UCSD-AML1 (cell line): Measurements from ENCODE around the gene TPO.
"Not testable (repeated sequence)": the region's sequence is repeated elsewhere in the genome, so short reads cannot be mapped to it uniquely, and the experiment has no call there.

Source experiments
- DNase-seq: peaks from one replicate; lab custom pipeline; 2025; ENCODE audit not compliant: unreplicated experiment; lab: John Stamatoyannopoulos, UW

Gene TPO

DNA sequence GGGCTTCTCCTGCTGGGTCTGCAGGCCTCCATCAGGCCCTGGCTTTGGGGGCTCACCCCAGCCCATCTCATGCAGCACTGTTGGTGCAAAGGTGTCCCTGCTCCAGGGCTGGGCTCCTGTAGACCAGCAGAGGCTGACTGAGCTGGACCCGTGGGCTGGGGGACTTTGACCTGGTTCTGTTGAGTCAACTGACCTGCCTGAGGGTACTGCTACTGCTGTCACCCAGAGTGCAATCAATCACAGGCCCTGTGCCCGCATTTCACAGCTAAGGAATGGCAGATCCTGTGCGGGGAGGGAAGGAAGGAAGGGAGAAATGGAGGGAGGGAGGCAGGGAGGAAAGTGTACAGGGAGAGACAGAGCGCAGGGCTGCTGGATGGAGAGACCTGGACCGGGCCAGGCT lies 136.8 kb downstream of the TPO start:
- DNase-seq: no peak

DNA sequence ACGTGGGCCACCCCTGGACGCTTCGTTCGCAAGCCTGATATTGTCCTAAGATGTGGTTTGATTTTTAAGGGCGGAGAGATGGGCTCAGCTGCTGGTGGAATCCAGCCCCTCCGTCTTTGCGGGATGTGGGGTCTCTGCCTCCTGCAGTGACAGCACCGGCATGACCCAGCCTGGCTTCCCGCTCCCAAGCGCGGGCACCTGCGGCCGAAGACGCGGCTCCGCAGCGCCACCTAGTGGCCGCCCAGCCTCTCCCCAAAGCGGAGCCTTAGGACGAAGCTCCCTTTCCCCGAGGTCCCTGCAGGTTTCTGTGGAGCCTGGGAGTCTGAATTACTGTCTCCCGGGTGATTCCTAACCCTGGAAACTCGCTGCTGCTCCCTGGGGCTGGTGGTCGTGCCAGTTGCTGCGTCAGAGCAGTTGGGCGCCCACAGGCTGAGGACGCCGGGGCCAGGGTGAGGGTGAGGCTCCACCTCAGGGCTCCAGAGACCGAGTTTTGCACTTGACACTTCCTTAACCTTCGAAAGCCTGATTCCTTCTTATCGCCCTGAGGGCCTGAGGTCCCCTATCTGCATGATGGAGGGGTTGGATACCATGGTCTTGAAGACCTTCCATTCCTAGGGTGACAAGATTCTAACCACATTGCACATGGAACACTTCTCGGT lies 137.5 kb downstream of the TPO start:
- DNase-seq: peak; percentile 49

DNA sequence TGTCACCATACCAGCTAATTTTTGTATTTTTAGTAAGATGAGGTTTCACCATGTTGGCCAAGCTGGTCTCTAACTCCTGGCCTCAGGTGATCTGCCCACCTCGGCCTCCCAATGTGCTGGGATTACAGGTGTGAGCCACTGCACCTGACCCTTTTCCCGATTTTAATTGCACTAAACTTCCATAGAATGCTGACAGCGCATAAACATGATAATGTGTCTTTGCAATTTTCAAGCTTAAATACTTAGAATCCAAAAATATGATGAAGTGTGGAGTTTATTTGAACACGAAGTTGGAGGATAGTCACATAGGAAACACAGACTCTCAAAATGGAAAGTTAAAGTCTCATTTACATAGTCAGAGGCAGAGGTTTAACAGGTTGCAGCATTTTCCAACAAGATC lies 138.6 kb downstream of the TPO start:
- no peak for DNase-seq

DNA sequence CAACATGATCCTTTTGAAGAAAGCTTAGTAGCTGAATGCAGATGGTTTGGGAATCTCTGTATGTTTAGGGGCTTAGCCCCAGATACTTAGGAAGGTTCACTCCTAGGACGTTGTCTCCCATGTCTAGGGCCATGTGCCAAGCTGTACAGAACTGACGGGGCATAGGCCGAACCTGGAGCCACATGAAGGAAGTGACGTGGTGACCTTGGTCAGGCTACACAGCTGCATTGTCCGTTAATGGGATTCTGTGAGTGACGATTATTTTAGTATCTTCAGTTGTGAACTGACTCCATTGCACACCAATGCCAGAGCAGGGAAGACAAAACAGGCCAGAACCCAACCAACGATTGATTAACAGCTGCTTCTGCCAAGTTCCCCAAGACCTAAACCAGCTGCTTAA lies 139.3 kb downstream of the TPO start:
- no peak for DNase-seq

DNA sequence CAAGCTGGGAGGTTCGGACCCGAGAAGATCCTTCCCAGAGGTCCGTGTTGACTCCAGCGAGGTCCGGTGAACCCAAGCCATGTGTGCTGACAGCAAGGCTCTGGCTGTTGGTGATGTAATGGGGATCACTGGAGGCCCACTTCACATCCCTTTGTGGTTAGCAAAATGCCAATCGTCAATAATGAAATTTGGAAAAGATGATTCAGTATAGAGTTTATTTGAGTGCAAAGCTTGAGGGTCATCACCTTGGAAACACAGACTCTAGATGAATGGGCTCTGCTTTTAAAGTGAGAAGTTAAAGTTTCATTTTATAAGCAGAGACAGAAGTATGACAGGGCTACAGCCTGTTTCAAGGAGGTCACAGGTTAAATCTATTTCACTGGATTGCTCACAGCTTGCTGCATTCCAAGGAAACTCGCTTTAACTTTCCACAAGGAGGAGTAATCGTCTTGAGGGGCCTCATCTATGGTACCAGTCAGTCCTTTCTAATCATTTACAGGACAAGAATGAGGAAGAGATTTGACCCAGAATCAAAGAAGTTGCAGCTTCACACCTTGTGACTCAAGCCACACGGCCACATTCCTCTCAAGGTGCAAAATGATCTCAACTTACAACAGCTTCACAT lies 140.5 kb downstream of the TPO start:
- DNase-seq: no peak

DNA sequence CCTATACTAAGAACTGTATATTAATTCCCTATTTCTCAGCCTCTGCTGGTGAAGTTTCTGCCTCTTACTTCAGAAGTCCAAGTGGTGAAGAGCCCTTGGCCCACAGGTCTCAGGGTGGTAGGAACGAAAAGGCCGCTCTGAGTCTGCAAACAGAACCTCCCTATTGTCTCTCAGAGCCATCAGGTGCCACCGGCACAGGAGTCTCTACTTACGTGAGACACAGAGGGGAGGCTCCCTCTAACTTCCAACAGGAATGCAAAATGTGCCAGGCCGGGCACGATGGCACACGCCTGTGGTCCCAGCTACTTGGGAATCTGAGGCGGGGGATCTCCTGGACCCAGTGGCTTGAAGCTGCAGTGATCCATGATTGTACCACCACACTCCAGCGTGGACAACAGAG lies 143.0 kb downstream of the TPO start:
- DNase-seq: no peak

DNA sequence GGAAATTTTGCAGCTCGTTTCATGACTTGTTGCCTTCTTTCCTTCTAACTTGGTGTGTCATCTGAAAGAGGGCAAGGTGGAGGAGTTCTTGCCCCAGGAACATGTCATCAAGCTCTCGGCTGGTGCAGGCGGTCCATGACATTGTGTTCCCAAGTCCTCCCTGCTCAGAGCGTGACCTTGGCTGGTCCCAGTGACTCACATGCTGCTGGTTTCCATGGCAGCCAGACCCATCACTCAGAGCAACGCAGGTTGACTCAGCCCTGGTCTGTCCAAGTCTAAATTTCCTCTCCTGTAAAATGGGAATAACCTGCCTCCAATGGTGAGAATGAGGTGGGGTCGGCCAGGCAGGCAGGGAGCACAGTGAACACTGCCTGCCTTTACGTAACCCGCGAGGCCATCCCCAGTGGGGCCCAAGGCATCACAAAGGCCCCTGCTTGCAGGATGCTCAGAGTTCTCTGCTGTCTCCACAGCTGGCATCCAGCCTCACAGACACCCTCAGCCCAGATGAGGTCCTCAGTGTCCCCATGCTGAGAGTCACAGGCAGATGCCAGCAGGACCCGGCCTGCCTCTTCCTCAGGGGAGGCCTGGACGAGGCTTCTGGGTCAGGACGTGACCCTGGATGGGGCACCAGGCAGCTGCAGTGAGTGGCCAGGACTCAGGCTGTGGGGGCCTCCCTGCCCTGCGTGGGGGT lies 143.7 kb downstream of the TPO start:
- no peak for DNase-seq

DNA sequence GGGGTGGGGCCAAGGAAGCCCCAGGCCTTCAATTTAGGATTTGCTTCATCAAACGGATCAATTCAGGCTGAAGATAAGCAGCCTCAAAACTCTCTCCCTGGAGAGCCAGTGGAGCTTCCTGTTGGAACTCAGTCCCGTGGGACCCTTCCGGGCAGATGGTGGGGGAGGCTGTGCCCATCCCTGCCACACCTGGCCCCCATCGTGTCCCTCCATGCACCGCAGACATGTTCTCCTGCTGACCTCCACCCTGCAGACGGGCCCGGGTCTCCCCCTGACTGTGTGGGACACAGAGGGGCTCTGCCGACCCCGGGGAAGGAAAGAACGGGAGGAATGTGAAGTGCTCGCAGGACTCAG lies 144.2 kb downstream of the TPO start:
- no peak for DNase-seq

DNA sequence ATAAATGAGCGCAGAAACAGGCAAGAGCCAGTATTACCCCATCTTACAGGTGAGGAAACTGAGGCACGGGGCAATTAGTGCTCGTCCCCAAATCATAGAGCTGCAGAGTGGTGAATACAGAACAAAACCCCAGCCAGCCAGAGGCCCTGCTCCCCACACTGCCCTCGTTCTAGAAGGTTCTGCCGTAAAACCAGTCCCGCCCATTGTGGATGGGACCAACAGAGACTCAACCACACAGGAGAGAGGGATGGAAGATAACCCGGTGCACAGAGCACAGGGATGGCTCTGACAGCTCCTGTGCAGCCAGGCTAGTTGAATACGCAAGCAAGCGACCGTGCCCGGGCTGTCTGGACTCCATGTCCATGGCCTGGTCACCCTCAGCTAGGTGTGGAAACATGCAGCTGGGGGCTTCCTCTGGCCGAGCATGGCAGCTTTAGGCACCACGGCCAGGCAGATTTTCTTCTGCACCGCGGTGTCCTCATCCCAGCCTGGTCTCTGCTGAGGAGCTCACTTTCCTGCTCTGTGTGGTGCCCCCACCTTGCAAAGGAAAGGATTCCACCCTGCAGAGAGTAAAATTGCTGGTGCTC lies 146.4 kb downstream of the TPO start:
- DNase-seq: no peak

DNA sequence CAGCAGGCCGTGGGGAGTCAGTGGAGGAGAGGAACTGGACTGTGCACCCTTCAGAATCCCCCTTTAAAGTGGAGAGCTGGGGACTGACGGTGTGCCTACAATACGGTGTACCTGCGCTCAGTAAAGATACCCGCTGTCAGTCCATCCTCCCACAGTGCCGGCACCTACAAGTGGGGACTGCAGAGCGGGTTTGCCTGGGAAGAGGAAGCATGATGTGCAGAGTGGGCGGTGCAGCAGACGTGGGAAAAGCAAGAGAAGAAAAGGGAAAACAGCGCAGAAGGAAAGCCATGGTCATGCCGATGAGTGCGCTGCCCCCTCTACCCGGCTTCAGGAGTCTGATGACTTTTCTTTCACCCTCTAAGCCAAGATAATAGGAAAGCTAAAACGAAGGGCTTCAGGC lies 148.0 kb downstream of the TPO start:
- no peak for DNase-seq

DNA sequence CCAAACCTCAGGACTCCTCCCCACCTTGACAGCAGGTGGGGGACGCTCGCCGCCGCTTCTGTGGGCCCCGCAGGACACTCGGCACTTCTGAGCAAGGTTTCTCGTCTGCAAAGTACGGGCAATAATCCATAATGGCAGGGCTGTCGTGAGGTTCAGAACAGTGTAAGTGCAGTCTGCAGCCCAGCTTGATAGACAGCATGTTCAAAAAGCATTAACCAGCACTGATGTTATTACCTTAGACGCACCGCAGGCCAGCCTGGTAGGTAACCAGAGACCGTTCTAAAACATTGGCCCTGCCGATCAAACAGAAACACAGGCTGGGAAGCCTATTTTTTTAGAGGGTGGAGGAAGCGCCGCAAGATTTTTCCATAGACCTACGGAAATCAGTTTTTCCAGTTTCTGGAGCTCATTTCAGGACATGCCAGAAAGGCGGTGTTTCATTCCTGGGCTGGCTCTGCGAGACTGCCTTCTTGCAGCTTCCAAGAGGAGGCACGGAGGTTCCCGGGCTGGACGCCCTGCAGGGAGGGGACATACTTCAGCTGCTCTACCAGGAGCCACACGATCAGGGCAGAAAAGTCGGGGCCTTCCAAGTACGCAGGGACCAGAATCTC lies 148.7 kb downstream of the TPO start:
- no peak for DNase-seq

DNA sequence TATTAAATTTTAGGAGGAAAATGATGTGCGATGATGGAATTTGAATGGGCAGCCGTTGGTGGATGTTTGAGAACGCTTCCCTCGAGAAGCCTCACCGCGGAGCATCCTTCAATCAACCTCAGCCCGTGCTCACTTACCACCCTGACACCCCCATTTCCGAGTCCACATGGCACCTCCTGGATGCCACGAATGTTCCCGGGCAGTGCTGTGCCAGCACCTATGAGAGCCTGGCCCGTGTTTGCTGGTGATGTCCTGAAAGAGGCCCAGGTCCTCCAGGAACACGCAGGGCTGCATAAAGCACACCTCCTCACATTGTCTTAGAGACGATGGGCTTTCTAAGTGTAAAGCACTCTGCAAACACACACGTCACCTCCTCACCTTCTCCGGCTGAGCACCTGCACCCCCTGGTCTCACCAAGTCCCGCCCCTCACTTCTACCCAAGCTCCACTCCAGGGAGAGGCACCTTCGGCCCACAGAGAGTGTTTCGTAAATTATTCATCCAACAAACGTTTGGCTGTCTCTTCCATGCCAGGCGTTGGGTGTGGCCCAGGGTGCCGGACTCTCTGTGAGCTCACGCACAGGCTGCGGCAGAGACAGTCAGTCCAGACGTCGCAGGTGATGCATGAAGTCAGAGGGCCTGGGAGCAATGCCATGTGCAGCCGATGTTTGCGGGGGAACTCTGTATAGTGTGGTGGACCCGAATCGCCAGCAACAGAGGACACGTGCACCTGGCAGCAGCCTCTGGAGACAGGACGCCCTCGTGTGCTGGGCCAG lies 150.0 kb downstream of the TPO start:
- DNase-seq: no peak

DNA sequence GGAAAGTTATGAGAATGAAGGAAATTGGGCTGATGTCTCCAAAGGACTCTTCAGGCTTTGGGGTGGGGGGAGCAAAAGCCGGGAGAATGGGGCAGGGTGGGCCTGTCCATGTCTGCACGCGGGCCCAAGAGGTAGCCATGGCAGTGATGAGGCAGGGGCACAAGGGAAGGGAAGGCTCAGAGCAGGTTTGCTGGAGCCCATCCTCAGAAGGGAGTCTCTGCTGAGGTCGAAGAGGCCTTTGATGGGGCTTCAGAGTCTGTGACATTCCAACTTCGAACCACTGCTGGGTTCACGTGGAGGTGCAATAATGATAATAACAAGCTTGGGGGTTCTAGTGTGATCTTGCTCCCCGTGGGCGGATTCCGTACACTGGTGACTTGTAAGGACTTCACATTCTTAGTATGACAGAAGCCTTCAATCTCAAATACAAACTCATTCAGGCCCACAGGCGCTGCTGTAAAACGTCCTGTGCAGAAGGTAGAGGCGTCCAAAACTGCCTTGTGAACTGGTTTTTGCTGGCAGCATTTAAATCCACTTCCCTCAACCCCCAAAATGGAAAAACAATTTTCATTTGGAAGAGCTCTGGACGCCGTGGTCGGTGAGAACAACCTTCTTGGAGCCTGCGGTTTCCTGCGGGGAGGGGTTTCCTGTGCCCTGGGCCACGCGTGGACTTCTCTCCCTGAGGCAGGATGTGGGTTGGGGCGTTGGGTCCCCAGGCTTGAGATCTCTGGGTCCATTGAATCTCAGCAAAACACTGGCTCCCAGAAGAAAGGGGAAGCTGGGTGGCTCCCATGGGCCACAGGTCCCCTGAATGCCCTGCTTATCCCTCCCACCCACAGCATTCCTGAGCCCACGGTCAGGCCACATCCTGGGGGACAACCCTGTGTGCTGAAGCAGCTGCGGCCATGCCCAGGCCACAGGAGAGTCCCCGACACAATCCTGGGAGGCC lies 151.0 kb downstream of the TPO start:
- peak; percentile 64 for DNase-seq

DNA sequence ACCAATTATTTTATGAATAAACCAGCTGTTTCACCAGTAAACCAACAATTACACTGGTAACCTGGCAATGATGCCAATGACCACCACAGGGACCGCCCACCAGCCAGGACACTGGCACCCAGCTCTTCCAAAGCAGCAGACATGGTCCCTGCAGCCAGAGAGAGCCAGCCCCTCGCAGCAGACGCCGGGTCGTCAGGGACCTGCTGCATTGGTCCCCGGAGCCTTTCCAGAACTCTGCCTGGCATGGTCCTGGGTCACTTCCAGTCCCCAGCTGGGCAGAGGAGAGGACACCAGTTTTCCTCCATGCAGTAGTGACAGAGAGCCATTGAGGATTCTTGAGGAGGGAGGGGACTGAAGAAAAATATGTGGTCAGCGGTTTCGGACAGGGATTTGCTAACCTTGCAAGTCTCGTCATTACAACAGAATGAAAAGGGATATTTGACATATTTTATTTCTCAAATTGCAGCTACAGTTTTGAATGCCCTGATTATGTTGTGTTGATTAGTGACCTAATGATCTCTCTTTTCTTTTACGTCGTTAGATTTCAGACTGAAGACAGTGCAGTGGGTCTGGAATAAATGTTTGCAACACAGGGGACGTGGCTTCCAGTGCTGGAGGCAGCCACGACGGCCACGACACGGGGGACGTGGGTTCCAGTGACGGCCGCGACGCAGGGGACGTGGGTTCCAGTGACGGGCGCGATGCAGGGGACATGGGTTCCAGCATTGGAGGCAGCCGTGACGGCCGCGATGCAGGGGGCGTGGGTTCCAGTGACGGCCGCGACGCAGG lies 154.5 kb downstream of the TPO start:
- DNase-seq: no peak

DNA sequence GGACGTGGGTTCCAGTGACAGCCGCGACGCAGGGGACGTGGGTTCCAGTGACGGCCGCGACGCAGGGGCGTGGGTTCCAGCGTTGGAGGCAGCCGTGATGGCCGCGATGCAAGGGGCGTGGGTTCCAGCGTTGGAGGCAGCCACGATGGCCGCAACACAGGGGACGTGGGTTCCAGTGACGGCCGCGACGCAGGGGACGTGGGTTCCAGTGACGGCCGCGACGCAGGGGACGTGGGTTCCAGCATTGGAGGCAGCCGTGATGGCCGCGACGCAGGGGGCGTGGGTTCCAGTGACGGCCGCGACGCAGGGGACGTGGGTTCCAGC lies 155.0 kb downstream of the TPO start:
- DNase-seq: not testable (repeated sequence)

DNA sequence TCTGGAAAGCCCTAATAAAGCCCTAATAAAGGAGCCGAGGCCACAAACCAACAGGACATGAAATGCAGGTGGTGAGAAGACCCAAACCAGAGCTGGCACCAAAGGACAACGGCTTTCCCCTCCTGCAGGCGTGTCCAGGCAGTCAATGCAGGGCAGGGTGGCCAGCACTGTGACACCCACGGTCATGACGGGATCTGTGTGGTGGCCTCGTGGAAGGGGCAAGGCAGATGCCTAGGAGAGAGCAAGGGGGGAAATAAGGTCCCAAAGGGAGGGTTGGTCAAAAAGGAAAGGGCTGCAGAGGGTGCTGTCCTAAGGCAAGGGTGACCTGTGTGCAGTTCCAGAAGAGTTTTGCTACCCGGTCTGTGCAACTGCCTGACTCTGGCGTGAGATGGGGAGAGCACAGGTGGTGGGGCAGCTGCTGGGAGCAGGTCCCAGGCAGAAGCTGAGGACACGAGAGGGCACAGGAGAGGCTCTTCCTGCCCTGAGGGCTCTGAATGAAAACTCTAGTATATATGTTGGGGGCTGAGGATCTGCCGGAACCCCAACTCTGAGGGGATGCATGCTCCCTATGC lies 156.7 kb downstream of the TPO start:
- no peak for DNase-seq

DNA sequence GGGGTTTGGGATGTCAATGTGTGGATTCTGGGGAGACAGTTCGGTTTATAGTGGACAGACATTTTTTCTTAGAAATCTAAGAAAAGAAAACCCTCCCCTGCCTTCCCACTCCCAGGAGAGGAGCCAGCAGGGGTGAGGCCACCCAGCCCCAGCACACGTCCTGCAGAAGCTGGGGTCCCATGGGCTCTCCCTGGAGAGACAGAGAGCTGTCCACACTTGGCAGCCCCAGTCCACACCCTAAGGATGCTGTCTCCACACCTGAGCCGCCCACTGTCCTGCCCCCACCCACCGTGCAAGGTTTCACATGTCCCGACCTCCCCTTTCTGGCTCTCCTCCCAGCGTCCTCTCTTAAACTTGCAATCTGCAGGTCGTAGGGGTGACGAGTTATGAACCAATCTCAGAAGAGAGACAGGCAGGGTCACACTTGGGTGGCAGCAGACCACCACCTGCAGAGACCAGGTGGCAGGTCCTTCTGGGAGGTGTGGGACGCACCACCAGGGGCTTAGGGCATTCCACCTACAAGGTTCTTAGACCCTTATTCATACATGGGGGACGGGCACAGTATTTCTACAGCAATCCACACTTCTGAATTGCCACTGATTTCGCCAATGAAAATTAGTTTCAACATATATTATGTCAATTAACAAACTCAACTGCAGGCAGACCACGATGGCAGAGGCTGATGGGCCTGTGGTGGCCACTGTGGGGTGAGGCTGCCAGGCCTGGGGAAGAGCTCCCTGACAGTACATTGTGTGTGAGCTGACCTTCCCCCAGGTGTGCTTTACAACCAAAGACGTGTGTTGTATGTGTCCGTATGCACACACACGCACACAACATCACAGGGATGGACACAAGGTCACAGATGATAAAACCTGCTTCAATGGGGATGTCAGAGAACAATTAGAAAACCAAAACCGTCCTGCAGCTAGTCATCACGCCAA lies 158.5 kb downstream of the TPO start:
- DNase-seq: no peak

DNA sequence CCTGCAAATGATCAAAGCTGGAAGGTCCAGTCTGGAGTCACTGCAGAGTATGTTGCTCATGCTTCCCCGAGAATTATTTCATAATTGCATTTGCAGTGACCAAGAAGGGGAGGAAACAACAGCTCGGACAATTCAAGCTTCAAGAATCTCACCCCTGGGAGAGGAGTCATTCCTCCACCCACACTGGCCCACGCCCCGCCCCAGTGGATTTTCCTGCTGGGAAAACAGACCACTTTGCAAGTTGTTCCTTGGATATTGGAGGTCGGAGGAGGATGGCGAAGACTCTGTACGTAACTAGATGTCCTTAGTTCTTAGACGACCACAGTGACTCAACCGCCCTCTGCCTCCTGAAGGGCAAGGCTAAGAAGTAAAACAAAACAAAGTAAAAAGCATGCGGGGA lies 159.4 kb downstream of the TPO start:
- no peak for DNase-seq
